ENCODE data around the gene SRPK2. TPM values are rescaled to one million over a fixed set of nuclear protein-coding genes. Genes with fewer than 3 reads are reported as not detected.

SRPK2 gene
- total and polyA plus RNA-seq, 4 donors, result 7.8 to 19.7 (median 16.7) TPM

GRCh38 chr7:105354383-105354782 is 34.3 kb downstream of the SRPK2 start:
- H3K27me3 ChIP-seq (ENCODE audit: control insufficient read depth in 4 of 4, insufficient read depth in 4 of 4, low read length in 3 of 4), result no peaks in the 10 kb centered on the region
- H3K27ac ChIP-seq (ENCODE audit: low read depth in 1 of 2, low read length in 2 of 2), result no peak overlapping the region
- H3K9ac ChIP-seq (ENCODE audit: low read depth in 1 of 2, low read length in 2 of 2), result no peak overlapping the region

More at GRCh38 chr7:105354383-105354782, 34.3 kb downstream of the SRPK2 start:
- no peak for TF ChIP-seq GABPA (IDR thresholded peaks at IDR 0.05 in 1 of 2, conservative IDR thresholded peaks at IDR 0.05 in 1 of 2)
- TF ChIP-seq NR2F2 (IDR thresholded peaks at IDR 0.05), result no peak
- TF ChIP-seq RXRA (IDR thresholded peaks at IDR 0.05), result no peak
- TF ChIP-seq HNF4A (conservative IDR thresholded peaks at IDR 0.05), result no peak
- TF ChIP-seq FOXA1 (IDR thresholded peaks at IDR 0.05), result no peak
- no peak for TF ChIP-seq TAF1 (conservative IDR thresholded peaks at IDR 0.05)
- no peak for TF ChIP-seq HNF4G (IDR thresholded peaks at IDR 0.05)
- TF ChIP-seq ZBTB33 (IDR thresholded peaks at IDR 0.05), result no peak
- no peak for TF ChIP-seq EGR1 (IDR thresholded peaks at IDR 0.05; ENCODE audit: low read depth in 2 of 2)
- no peak for TF ChIP-seq CTCF (IDR thresholded peaks at IDR 0.05; ENCODE audit: low read depth, low read length, missing input control)
- no peak for TF ChIP-seq ATF3 (IDR thresholded peaks at IDR 0.05)
- no peak for TF ChIP-seq RAD21 (IDR thresholded peaks at IDR 0.05)
- TF ChIP-seq REST (IDR thresholded peaks at IDR 0.05), result no peak
- no peak for TF ChIP-seq JUND (IDR thresholded peaks at IDR 0.05)
- TF ChIP-seq SP1 (IDR thresholded peaks at IDR 0.05), result no peak
- TF ChIP-seq FOXA2 (IDR thresholded peaks at IDR 0.05), result no peak
- no peak for TF ChIP-seq MAX (IDR thresholded peaks at IDR 0.05)
- no peaks in the 10 kb centered on the region for H3K36me3 ChIP-seq (ENCODE audit: control insufficient read depth in 4 of 4, insufficient read depth in 3 of 4, low read depth in 1 of 4, low read length in 3 of 4)
- DNase-seq (ENCODE audit: low spot score), result no peak
- no peak overlapping the region for H3K4me3 ChIP-seq (ENCODE audit: low read depth in 1 of 3, low read length in 3 of 3)
- WGBS, result 93% methylated on average over 2 of the region's 2 CpGs
- peaks cover 0 to 4% (median 0%) of the 10 kb centered on the region in 4 donors for H3K4me1 ChIP-seq (ENCODE audit: control insufficient read depth in 4 of 4, insufficient read depth in 4 of 4, low read length in 3 of 4)
- no peaks in the 10 kb centered on the region for H3K9me3 ChIP-seq (ENCODE audit: control insufficient read depth in 4 of 4, low read length in 3 of 4)
